ENCODE measurements around the gene MEIOB.

- TF ChIP-seq CTCF (IDR thresholded peaks at IDR 0.05; ENCODE audit: poor library complexity) (no peak), EZH2 (IDR thresholded peaks at IDR 0.05; ENCODE audit: borderline replicate concordance) (no peak), EZH2phosphoT487 (IDR thresholded peaks at IDR 0.05; ENCODE audit: low read depth, severe bottlenecking, unreplicated experiment) (no peak)
Observed at GRCh38 chr16:1794221-1794871, 77.6 kb downstream of the MEIOB start.

Measured in hepatocyte (in vitro differentiated cells).